GM21367 (cell line): ENCODE measurements around the gene WDR89.
"Not testable (repeated sequence)": the region's sequence is repeated elsewhere in the genome, so short reads cannot be mapped to it uniquely, and the experiment has no call there.

Experiments
- ATAC-seq: cut with Tn5 transposase; IDR thresholded peaks from one replicate; pipeline ENCODE4 v1.9.1; 2021; ENCODE audit not compliant: unreplicated experiment

Gene WDR89

GRCh38 chr14:63654936-63655335, 13.3 kb upstream of the WDR89 start:
- ATAC-seq: no peak

DNA sequence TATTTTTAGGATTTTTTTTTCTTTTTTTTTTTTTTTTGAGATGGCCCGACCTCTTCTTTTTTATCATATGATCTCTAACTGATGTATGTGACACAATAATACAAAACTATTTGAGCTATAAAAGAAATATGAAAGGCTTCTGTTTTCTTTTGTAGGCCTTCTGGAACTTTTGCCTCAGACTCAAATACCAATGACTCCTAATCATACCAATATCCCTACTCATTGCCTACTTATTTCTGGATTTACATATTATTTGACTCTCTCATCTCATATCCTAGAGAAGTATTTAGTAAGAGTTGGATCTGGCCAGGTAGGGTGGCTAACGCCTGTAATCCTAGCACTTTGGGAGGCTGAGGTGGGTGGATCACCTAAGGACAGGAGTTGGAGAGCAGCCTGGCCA, 12.7 kb upstream of the WDR89 start:
- ATAC-seq: no peak

DNA sequence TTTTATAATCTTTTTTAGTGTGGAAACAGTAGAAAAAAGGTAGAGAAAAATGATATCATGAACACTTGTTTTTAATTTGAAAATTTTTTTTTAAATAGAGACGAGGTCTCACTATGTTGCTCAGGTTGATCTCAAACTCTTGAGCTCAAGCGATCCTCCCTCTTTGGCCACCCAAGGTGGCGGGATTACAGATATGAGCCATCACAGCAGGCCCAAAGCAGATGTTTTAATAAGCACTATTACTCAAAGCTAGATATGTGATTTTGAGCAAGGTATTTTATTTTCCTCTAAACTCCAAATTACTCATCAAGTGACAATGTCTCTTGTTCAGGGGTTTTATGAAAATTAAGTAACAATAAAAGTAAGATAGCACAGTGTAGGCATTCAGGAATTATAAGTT, 10.7 kb upstream of the WDR89 start:
- ATAC-seq: no peak

GRCh38 chr14:63650256-63650952, 8.7 kb upstream of the WDR89 start:
- no peak for ATAC-seq

DNA sequence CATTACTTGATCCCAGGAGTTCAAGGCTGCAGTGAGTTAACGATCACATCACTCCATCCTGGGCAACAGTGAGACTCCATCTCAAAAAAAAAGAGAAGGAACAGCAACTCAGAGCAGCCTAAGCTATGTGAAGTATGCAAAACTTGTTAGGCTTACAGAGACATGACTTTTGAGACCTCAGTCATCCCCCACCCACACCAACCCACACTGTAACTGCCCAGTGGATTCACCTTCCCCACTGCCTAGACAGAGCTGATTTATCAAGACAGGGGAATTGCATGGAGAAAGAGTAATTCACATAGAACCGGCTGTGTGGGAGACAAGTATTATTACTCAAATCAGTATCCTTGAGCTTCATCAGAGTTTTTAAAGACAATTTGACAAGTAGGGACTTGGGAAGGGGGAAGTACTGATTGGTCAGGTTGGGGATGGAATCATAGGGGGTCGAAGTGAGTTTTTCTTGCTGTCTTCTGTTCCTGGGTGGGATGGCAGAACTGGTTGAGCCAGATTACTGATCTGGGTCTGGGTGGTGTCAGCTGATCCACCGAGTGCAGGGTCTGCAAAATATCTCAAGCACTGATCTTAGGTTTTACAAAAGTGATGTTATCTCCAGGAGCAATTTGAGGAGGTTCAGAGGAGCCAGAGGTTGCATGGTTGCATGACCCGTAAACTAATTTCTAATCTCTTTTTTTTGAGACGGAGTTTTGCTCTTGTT, 6.2 kb upstream of the WDR89 start:
- peak; percentile 52 for ATAC-seq

DNA sequence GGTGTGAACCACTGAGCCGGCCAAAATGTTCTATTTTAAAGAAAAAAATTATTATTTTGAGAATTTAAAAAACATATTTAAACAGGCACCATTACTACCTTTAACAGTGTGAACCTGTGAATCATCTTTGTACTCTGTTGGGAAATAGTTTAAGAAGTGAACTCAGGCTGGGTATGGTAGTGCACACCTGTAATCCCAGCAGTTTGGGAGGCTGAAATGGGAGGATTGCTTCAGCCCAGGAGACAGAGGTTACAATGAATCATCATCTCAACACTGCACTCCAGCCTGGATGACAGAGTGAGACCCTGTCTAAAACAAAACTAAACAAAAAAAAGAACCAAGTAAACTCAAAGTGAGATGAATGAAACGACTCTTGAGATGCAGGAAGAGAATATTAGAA, 3.1 kb upstream of the WDR89 start:
- ATAC-seq: no peak

- ATAC-seq: no peak
Observed at GRCh38 chr14:63642656-63643382, 1.1 kb upstream of the WDR89 start.

DNA sequence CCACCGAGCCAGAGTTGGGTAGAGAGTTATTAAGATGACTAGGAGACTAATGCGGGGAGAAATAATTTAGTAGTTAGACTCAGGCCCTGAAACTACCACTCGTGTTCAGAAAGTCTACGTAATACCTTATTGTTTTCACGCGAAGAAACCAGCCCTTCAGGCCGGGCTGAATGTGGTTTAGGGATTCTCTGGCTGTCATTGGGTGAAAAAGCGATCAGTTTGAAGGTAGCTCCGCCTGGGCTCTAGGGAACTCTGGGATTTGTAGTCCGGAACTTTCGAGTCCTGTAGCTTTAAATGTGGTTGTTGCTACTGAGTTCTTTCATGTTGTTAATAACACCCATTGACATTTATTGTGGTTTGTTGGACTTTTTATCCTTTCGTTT, 549 bp upstream of the WDR89 start:
- ATAC-seq: peak; percentile 57

GRCh38 chr14:63638493-63638892, 3.2 kb downstream of the WDR89 start:
- ATAC-seq: no peak

DNA sequence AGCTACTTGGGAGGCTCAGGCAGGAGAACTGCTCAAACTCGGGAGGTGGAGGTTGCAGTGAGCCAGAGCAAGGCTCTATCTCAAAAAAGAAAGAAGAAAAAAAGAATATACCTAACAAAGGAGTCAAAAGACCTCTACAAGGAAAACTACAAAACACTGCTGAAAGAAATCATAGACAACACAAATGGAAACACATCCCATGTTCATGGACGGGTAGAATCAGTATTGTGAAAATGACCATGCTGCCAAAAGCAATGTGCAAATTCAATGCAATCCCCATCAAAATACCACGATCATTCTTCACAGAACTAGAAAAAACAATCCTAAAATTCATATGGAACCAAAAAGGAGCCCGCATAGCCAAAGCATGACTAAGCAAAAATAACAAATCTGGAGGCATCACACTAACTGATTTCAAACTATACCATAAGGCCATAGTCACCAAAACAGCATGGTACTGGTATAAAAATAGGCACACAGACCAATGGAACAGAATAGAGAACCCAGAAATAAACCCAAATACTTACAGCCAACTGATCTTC, 5.5 kb downstream of the WDR89 start:
- not testable (repeated sequence) for ATAC-seq

- no peak for ATAC-seq
Observed at GRCh38 chr14:63633801-63634200, 7.9 kb downstream of the WDR89 start.

DNA sequence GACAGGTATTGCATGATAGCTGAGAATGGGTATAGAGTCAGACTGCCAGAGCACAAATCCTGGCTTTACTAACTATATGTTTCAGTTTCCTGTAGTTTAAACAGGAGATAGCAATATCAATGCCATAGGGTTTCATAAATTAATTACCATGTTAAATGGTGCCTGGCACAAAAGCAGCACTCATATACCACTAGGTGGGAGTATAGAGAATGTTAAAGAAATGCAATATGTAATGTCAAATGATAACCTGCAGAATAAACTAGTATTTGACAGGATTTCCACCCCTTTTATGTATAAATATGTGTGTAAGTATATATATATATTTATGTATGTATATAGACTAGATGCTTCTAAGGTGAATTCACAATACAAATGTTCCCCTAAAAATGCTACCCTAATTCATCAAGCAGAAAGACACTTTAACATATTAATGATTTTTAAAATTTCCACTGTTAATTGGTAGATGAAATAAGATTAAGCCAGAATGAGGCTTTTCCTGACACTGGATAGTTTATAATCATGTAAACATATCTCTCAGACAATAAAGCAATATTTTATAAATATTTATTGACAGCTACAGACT, 8.6 kb downstream of the WDR89 start:
- ATAC-seq: no peak

DNA sequence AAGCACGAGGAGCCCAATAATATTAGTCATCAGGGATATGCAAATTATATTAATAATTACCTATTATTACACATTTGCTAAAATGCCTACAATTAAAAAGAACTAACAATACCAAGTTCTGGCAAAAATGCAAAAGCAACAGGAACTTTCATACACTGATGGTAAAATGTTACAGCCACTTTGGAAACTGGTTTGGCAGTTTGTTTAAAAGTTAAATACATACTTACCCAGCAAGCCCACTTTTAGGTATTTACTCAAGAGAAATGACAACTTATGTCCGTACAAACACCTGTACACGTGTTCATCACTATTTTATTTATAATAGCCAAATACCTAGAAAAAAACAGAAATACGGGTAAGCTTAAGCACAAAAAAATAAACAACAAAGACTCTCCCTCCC, 17.0 kb downstream of the WDR89 start:
- no peak for ATAC-seq

DNA sequence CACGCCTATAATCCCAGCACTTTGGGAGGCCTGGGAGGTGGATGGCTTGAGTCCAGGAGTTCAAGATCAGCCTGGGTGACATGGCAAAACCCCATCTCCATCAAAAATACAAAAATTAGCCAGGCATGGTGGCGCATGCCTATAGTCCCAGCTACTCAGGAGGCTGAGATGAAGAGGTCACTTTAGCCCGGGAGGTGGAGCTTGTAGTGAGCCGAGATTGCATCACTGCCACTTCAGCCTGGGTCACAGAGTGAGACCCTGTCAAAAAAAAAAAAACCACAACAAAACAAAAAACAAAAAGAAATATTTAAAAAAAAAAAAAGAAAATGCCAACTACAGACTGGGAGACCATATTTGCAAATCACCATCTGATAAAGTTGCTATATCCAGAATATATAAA, 17.5 kb downstream of the WDR89 start:
- ATAC-seq: no peak

DNA sequence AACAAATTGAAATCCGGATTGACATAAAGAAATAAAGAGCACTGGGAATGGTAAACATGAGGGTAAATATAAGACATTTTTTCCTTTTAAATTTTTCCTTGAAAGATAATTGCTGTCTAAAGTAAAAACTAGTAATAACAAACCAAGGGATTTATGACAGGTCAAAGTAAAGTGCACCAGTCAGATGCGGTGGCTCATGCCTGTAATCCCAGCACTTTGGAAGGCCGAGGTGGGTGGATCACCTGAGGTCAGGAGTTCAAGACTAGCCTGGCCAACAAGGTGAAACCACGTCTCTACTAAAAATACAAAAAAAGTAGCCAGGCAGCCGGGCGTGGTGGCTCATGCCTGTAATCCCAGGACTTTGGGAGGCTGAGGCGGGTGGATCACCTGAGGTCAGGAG, 19.7 kb downstream of the WDR89 start:
- not testable (repeated sequence) for ATAC-seq

- no peak for ATAC-seq
Observed at GRCh38 chr14:63616015-63616414, 25.7 kb downstream of the WDR89 start.

DNA sequence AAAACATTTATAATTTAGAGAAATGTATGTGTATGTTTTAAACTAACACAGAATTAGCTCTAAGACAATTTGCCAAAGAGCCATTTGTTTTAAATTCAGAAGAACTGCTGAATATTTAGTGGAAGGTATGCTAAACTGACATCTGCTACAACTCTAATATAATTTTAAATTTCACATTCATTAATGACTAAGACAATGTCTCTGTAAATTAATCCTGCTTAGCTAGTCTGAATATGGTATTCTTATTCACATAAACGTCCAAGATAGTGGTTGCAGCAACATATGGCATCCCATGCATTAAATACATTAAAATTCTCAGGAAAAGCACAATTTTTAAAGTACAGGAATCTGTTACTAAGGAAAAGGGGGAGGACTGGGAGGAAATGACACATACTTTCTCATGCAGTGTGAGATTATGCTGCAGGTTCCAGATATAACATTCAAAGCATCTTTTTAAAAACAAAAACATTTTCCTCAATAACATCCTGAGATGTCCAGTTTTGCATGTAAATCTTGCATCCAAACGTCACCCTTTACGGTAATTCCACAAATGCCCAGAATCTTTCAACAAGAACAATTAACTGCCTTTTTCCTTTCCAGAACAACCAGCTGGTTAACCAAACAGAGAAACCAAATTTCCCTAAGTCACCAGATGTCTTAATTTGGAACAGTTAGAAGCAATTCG, 26.9 kb downstream of the WDR89 start:
- ATAC-seq: no peak

DNA sequence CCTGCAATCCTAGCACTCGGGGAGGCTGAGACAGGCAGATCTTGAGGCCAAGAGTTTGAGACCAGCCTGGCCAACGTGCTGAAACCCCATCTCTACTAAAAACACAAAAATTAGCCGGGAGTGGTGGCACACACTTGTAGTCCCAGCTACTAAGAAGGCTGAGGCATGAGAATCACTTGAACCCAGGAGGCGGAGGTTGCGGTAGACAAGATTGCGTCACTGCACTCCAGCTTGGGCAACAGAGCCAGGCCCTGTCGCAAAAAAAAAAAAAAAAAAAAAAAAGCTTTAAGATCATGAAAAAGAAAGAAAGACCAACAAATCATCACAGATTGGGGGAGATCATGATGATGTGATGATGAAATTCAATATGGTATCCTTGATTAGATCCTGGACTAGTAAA, 30.6 kb downstream of the WDR89 start:
- no peak for ATAC-seq

- no peak for ATAC-seq
Observed at GRCh38 chr14:63605041-63605532, 36.6 kb downstream of the WDR89 start.

- ATAC-seq: no peak
Observed at GRCh38 chr14:63604626-63605025, 37.0 kb downstream of the WDR89 start.
